ENCODE data around the gene FAM171A1. TPM values are rescaled to one million over a fixed set of nuclear protein-coding genes. Genes with fewer than 3 reads are reported as not detected.
A peak's percentile ranks its signal among the peaks of the same experiment; 100 is the strongest.

The FAM171A1 gene
- total and polyA plus RNA-seq, 2 of the 13 experiments (the other 11 are each of a cell fraction or from before 2014, with no cell fraction given) = 21.5 to 34.7 TPM

- TF ChIP-seq MLXIP (CRISPR knock-in tag; IDR thresholded peaks at IDR 0.05; ENCODE audit: borderline replicate concordance) (no peak), ZIK1 (CRISPR knock-in tag; IDR thresholded peaks at IDR 0.05; ENCODE audit: borderline replicate concordance, low read depth) (no peak), ZNF775 (CRISPR knock-in tag; IDR thresholded peaks at IDR 0.05; ENCODE audit: borderline replicate concordance) (no peak), ZNF678 (CRISPR knock-in tag; IDR thresholded peaks at IDR 0.05) (no peak), ZEB1 (IDR thresholded peaks at IDR 0.05; ENCODE audit: insufficient replicate concordance, low read depth) (no peak), MATR3 (CRISPR knock-in tag; IDR thresholded peaks at IDR 0.05) (no peak), ZNF101 (CRISPR knock-in tag; IDR thresholded peaks at IDR 0.05; ENCODE audit: borderline replicate concordance, low read depth) (no peak), TEAD3 (CRISPR knock-in tag; optimal IDR thresholded peaks at IDR 0.05; ENCODE audit: borderline replicate concordance) (peak; percentile 90), SALL2 (CRISPR knock-in tag; IDR thresholded peaks at IDR 0.05) (no peak), ZNF335 (CRISPR knock-in tag; IDR thresholded peaks at IDR 0.05) (peak; percentile 53; the same call in 1 of the 2 replicates), ZNF816 (CRISPR knock-in tag; IDR thresholded peaks at IDR 0.05; ENCODE audit: borderline replicate concordance) (no peak), ZNF225 (CRISPR knock-in tag; IDR thresholded peaks at IDR 0.05) (no peak), ZBTB49 (CRISPR knock-in tag; IDR thresholded peaks at IDR 0.05; ENCODE audit: borderline replicate concordance) (no peak), ZNF280D (CRISPR knock-in tag; IDR thresholded peaks at IDR 0.05) (peak; percentile 28; the same call in 1 of the 2 replicates), HOXA5 (CRISPR knock-in tag; IDR thresholded peaks at IDR 0.05) (peak; percentile 76), PHF8 (CRISPR knock-in tag; IDR thresholded peaks at IDR 0.05) (no peak), POLR2A (IDR thresholded peaks at IDR 0.05; ENCODE audit: insufficient read depth in 1 of 2, low read depth in 2 of 2, low read length in 2 of 2) (peak; percentile 6 to 12; a peak in 2 of 4 replicates), ZNF713 (CRISPR knock-in tag; IDR thresholded peaks at IDR 0.05) (no peak), SKI (IDR thresholded peaks at IDR 0.05; ENCODE audit: partially characterized antibody) (no peak)
These were observed 37.0 kb downstream of the FAM171A1 start (continued) for GRCh38 chr10:15333909-15334649.
